Omental fat pad (tissue), 4 donors: Measurements from ENCODE around the gene PHF21B. TPM values are rescaled to one million over a fixed set of nuclear protein-coding genes. Genes with fewer than 3 reads are reported as not detected.

Source experiments
- ATAC-seq: fragments of 150-250 bp; one replicate; pipeline ENCODE4 v1.9.1; 2016; ENCODE audit warnings: mild to moderate bottlenecking, moderate library complexity; ENCODE audit not compliant: low FRiP score
- DNase-seq: peaks from one replicate; pipeline ENCODE4 v3.0.0-alpha.2; 2019; ENCODE audit warnings: low spot score
- total RNA-seq, 4 donors: library from RNA; depleted of rRNA; stranded (reverse); fragments of >200 nt; gene quantifications; one replicate each; pipeline ENCODE4 v1.1.0, GENCODE V29; 2016
- TF ChIP-seq, protein P1 (sequence below), 3 donors: fragments of 450-650 bp; IDR thresholded peaks; one replicate each; pipeline ENCODE4 v1.5.1; 2016 to 2017; ENCODE audit warnings: antibody characterized with exemption in 3 of 3, mild to moderate bottlenecking in 3 of 3, moderate library complexity in 2 of 3

PHF21B gene
- total RNA-seq, 4 donors from 2014 or later: 0.44 TPM; not detected in 3

DNA sequence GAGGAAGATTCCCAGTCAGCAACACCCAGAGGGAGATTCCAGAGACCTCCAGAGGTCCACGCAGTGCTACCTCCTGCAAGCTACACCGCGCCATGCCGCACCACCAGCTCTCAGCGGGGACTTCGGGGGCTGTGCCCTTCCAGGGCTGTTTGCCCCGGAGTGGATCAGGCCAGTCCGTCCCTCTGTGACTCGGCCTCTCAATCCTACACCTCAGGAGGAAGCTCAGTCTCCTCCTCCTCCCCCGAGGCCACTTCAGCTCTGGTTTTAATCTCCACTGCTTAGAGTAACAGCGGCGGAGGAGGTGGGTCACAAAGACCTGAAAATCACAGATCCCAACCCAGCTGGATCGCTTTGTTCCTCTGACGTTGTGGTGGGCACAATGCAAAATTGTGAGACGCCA lies 68.6 kb downstream of the PHF21B start:
- no peak for DNase-seq
- ATAC-seq: no peak
- TF ChIP-seq, protein P1, sequence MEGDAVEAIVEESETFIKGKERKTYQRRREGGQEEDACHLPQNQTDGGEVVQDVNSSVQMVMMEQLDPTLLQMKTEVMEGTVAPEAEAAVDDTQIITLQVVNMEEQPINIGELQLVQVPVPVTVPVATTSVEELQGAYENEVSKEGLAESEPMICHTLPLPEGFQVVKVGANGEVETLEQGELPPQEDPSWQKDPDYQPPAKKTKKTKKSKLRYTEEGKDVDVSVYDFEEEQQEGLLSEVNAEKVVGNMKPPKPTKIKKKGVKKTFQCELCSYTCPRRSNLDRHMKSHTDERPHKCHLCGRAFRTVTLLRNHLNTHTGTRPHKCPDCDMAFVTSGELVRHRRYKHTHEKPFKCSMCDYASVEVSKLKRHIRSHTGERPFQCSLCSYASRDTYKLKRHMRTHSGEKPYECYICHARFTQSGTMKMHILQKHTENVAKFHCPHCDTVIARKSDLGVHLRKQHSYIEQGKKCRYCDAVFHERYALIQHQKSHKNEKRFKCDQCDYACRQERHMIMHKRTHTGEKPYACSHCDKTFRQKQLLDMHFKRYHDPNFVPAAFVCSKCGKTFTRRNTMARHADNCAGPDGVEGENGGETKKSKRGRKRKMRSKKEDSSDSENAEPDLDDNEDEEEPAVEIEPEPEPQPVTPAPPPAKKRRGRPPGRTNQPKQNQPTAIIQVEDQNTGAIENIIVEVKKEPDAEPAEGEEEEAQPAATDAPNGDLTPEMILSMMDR (IDR thresholded peaks at IDR 0.05): no peak

DNA sequence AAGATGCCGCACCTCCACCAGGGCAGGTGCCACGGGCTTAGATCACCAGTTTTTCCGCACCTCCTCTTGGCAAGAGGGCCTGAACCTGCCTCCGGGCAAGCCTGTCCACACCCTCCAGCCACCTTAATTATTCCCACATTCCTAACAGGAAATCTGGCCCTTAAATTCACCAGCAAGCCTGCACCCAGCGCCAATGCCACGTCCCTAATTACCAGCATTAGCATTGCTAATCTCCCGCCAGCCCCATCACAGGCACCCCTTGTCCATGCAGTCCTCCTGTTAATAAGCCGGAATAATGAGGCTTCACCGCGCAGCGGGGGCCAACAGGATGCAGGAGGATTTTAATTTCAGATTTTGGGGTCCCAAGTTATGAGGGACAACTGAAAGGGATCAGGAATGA lies 69.7 kb downstream of the PHF21B start:
- no peak for DNase-seq
- TF ChIP-seq, protein P1 (IDR thresholded peaks at IDR 0.05): no peak
- no peak for ATAC-seq

DNA sequence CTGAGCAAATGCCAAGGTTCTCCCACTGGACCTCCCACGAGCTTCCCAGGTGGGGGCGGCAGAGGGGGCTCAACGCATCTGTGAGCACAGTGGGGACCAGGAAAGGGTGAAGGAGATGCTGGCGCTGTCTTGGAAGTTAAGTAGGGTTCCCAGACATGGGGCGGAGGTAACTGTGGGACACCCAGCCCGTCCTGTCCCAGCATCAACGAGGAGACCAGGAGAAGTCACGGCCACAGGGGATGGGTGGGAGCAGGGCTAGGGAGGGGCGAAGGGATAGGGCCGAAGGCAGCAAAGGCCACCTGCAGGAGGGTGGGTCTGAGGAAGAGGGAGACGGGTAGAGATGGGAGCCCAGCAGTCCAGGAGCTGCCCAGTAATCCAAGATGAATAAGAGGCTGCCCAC lies 70.4 kb downstream of the PHF21B start:
- no peak for ATAC-seq
- DNase-seq: no peak
- TF ChIP-seq, protein P1 (IDR thresholded peaks at IDR 0.05): no peak

DNA sequence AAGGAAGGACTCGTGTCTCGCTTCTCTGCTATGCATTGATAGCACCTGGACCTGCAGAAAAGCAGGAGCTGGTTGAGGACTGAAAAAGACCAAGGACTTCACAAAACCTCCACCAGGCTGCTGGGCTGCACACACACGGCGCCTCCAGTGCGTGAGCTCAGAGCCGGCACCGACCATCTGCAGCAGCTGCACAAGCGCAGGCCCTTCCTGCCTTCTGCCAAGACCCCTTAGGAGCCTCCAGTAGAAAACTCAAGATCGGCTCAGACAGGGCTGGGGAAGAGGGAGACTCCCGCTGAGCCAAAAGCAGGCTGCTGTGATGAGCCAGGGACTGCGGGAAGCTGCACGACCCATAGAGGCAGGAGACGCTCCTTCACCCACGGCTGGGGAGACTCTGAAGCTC lies 70.9 kb downstream of the PHF21B start:
- DNase-seq (no peak), ATAC-seq (no peak)
- TF ChIP-seq, protein P1 (IDR thresholded peaks at IDR 0.05): no peak

DNA sequence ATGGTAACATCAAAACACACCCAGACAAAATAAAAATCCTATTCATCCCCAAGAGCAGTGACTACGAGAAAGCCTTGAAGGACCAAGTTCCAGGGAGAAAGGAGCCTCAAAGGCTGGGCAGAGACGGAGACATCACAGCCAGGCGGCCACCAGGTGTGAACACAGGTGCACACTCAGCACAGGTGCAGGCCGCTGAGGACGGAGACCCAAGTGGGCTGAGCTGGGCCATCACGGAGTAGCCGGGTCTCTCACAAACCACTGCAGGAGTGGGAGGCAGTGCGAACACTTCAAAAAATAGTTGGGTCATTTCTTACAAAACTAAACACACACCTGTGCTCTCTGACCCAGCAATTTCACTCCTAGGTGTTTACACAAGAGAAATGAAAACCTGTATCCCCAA lies 72.6 kb downstream of the PHF21B start:
- no peak for DNase-seq
- ATAC-seq: no peak

DNA sequence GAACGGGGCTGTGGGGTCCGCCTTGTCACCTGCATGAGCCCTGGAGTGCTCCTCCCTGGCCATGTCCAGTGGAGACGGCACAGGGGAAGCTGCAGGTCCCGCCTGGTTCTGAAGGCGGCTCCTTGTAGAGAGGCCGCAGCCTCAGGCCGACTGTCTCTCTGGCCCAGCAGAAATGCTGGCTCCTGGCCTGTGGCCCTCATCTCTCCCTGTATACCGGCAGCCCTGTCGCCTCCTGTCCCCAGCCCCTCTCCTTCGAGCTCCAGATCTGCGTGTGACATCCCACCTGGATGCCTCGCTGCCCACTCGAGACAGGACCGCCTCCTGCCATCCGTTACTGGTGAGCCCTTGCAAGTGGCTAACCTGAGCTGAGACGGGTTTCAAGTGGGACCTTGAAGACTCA lies 73.6 kb downstream of the PHF21B start:
- no peak for ATAC-seq
- TF ChIP-seq, protein P1 (IDR thresholded peaks at IDR 0.05): no peak

More for the DNA sequence above, 72.6 kb downstream of the PHF21B start:
- TF ChIP-seq, protein P1 (IDR thresholded peaks at IDR 0.05): no peak

DNA sequence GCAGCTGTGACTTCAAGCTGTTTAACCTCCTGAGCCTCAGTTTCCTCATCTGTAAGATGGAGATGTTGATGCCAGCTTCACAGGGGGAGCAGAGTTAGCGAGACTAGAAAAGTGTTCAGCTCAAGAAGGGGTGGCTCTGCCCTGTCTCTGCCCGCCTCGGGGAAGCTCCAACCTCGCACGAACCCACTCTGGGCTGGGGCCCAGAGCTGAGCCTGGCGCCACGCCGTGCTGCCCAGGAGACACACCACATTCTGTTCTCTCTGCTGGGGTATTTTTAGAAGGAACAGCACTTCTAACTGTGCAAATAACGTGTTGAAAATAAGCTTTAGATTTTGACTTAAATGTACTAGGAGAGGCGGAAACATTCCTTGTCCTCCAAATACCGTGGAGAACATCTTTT lies 74.1 kb downstream of the PHF21B start:
- TF ChIP-seq, protein P1 (IDR thresholded peaks at IDR 0.05): no peak

More for the DNA sequence above, 73.6 kb downstream of the PHF21B start:
- DNase-seq: no peak

More for the DNA sequence above, 74.1 kb downstream of the PHF21B start:
- no peak for ATAC-seq
- no peak for DNase-seq
